ENCODE data around the gene RSPO3.

DNA sequence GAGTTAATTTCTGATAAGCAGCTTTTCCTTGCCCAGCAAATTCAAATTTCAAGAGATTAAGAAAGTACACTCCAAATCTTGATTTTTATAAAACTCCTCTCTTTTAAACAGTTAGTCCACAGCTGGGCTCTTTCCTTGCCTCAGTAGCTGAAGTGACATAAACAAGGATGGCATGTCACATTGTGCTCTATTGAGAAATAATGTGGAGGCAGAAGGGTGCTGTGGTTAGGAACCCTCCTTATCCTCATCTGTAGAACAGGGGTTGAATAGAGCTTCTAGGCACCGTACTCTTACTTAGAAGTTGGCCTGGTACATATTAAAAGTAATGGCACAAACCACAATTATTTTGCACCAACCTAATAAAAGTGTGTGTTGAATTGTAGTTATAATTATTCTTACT lies 70.3 kb downstream of the RSPO3 start:
- TF ChIP-seq, protein P1, sequence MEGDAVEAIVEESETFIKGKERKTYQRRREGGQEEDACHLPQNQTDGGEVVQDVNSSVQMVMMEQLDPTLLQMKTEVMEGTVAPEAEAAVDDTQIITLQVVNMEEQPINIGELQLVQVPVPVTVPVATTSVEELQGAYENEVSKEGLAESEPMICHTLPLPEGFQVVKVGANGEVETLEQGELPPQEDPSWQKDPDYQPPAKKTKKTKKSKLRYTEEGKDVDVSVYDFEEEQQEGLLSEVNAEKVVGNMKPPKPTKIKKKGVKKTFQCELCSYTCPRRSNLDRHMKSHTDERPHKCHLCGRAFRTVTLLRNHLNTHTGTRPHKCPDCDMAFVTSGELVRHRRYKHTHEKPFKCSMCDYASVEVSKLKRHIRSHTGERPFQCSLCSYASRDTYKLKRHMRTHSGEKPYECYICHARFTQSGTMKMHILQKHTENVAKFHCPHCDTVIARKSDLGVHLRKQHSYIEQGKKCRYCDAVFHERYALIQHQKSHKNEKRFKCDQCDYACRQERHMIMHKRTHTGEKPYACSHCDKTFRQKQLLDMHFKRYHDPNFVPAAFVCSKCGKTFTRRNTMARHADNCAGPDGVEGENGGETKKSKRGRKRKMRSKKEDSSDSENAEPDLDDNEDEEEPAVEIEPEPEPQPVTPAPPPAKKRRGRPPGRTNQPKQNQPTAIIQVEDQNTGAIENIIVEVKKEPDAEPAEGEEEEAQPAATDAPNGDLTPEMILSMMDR (IDR thresholded peaks at IDR 0.05): no peak
- TF ChIP-seq POLR2A (IDR thresholded peaks at IDR 0.05): no peak
